GM18502 (cell line): ENCODE data around the gene TSKU.
"Not testable (repeated sequence)": the region's sequence is repeated elsewhere in the genome, so short reads cannot be mapped to it uniquely, and the experiment has no call there.

Source experiments
- ATAC-seq: cut with Tn5 transposase; IDR thresholded peaks from one replicate; pipeline ENCODE4 v1.9.1; 2021; ENCODE audit warnings: mild to moderate bottlenecking; ENCODE audit not compliant: unreplicated experiment, poor library complexity

The TSKU gene, protein sequence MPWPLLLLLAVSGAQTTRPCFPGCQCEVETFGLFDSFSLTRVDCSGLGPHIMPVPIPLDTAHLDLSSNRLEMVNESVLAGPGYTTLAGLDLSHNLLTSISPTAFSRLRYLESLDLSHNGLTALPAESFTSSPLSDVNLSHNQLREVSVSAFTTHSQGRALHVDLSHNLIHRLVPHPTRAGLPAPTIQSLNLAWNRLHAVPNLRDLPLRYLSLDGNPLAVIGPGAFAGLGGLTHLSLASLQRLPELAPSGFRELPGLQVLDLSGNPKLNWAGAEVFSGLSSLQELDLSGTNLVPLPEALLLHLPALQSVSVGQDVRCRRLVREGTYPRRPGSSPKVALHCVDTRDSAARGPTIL

GRCh38 chr11:76783294-76783895 lies at the start of gene TSKU:
TSS of gene TSKU (plus strand) at chr11:76783356. CDS start at chr11:76795617, 12,261 bp downstream.
- no peak for ATAC-seq

DNA sequence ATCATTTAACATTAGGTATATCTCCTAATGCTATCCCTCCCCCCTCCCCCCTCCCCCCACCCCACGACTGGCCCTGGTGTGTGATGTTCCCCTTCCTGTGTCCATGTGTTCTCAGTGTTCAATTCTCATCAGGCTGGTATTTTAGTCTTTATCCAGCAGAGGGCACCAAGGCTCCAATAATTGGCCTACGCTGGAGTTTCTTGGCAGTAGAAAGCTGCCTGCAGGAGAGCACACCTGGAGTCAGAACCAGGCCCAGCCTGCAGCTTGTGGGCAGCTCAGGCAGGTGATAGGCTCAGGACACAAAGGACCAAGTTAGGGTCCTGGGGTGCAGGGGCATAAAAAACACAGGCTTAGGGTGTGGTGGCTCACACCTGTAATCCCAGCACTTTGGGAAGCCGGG lies 49.2 kb upstream of the TSKU start:
- ATAC-seq = not testable (repeated sequence)

DNA sequence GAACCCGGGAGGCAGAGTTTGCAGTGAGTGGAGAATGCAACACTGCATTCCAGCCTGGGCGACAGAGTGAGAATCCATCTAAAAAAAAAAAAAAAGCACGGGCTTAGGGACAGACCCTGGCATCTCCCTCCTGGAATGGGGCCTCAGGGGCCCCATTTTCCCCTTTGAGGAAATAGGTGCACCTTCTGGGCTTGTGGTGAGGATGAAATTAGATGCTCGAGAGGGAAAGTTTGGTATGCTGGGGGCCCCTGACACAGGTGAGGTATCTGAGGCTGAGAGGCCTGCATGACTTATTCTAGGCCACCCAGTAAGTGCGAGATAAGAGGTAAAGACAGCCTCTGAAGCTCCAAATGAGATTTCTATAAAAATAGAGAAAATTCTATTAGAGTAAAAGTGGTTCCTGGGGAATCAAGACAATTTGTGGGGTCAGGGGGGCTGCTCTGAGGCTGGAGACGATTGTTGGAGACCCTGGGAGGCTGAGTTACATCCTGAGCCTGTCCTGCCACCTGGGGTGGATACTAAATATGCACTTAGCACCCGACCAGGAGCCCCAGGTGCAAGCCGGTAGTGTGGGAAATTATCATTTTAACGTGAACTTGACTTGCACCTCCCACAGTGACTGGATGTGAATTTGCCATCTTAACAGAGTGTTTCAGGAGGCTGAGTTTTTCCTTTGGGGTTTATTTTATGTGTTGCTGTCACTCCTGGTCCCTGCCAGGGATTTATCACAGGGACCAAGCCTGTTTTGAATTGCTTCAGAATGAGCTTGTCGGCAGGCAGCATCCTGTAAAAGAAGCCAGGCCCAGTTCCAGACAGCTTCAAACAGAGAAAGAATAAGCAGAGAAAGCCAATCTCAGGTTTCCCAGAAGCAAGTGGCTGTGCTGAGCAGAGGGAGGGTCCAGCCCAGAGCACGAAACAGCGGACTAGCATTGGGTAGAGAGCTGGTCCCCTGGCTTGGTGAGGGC lies 48.4 kb upstream of the TSKU start:
- ATAC-seq = no peak

DNA sequence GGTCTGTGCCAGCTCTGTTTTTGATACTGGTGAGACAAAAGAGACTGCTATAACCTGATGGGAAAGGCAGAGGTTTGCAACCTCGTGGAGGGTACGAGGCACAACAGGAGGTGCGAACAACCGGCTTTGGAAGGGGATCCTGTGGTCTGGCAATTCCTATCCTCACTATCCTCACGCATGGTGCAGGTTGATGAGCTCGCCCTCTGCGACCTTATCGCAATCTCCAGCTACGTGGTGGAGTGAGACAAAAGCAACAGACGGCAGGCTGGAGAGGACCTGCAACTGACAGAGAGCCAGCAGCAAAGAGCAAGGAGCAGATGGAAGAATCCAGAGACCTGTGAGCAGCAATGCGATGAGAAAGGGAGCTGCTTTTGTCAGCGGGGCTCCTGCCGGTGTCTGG lies 47.3 kb upstream of the TSKU start:
- no peak for ATAC-seq

- ATAC-seq = no peak
Measured at GRCh38 chr11:76736266-76736665, 46.9 kb upstream of the TSKU start.

GRCh38 chr11:76736773-76737495 lies 46.2 kb upstream of the TSKU start:
- no peak for ATAC-seq

GRCh38 chr11:76738618-76739240 lies 44.4 kb upstream of the TSKU start:
- no peak for ATAC-seq

GRCh38 chr11:76739798-76740197 lies 43.4 kb upstream of the TSKU start:
- ATAC-seq = no peak

- ATAC-seq = no peak
Measured at GRCh38 chr11:76740772-76741171, 42.4 kb upstream of the TSKU start.

DNA sequence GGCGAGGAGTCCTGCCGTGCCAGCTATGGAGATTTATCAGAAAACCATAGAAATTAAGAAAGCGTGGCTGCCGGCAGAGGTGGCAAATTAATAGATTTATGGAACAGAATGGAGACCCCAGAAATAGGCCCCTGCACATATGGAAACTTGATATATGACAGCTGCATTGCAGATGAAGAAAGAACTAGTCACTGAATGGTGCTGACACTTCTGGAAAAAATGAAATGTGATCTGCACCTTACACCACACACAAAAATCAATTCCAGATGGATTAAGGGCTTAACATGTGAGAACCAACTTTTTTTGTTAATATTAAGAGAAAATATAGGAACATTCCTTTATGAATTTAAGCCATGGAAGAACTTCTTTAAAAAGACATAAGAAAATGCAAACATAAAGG lies 40.3 kb upstream of the TSKU start:
- ATAC-seq = no peak

- ATAC-seq = no peak
Measured at GRCh38 chr11:76744186-76745043, 38.7 kb upstream of the TSKU start.

DNA sequence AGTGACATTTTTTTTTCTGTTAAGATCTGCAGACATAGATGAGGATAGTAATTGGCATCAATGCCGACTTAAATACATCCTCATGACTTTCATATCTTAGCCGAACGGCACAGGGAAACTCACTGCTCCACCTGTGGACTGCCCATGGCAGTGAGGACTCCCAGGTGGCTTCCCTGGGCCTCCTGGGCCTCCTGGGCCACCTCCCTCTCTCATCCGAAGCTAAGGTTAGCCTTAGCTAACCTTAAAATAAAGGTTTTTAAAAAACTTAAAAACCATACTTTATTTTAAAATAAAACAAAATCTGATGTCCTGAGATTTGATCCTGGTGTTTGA lies 38.1 kb upstream of the TSKU start:
- ATAC-seq = no peak

DNA sequence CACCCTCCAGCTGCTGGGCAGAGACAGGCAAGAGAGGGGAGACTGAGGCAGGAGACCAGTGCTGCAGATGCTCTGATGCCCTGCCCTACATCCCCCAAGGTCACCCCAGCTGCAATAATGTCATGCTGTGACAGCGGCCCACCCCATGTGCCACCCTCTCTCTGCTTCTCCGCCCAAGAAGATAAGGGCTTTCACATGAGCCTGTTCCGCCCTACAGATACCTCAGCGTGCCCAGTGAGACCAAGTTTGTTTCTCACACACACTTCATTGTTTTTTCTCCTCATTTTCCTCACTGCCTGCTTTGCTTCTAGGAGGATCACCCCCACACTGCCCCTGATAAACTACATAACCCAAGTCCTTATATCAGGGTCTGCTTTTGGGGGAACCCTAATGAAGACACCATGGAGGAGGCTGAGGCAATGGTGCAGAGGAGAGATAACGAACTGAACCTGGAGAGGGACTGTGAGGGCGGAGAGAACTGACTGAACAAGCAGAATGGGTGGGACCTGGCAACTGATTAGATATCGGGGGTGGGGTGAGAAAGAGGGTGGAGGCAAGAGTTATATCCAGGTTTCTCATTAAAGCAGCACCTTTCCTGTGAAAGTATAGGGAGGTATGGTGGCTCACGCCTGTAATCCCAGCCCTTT lies 37.5 kb upstream of the TSKU start:
- no peak for ATAC-seq

- no peak for ATAC-seq
Measured at GRCh38 chr11:76747153-76747914, 35.8 kb upstream of the TSKU start.

GRCh38 chr11:76747915-76748860 lies 35.0 kb upstream of the TSKU start:
- ATAC-seq = no peak

DNA sequence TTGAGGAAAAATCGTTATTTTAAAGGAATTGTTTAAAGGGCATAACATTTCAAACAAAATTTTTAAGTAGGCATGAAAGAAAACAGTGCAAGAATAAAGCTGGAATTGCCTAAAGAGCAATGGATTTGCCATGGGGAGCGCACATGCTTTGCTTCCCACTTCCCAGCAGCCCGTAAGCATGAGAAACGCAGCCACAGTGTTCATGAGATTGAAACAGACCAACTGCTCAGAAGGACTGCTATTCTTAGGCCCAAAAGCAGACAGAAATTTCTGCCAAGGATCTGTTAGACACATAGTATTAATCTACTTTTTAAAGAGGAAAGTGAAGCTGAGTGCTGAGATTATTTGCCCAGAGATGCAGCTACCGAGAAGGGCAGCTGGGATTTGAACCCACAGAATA lies 34.2 kb upstream of the TSKU start:
- ATAC-seq = no peak

- ATAC-seq = no peak
Measured at GRCh38 chr11:76750067-76750466, 33.1 kb upstream of the TSKU start.
